Activated T-cell treated with anti-CD3 and anti-CD28 coated beads, Interleukin-2, amount 50 U/mL, for 4 hours (primary cell): ENCODE data around the gene LPCAT1. TPM values are rescaled to one million over a fixed set of nuclear protein-coding genes. Genes with fewer than 3 reads are reported as not detected.
A peak's percentile ranks its signal among the peaks of the same experiment; 100 is the strongest.
"Not testable (repeated sequence)": the region's sequence is repeated elsewhere in the genome, so short reads cannot be mapped to it uniquely, and the experiment has no call there.

Source experiments
- ATAC-seq, 2 donors: fragments of 200-7000 bp; cut with Tn5 transposase; one replicate each; pipeline ENCODE4 v1.10.0; 2021
- DNase-seq: peaks from one replicate; pipeline ENCODE4 v3.0.0-alpha.2; 2020
- H3K27me3 Mint-ChIP-seq: one replicate; pipeline ENCODE4 v1.8.0; 2021; ENCODE audit warnings: low read depth, mixed read lengths
- H3K36me3 Mint-ChIP-seq: one replicate; pipeline ENCODE4 v1.8.0; 2022; ENCODE audit warnings: mixed read lengths; ENCODE audit not compliant: insufficient read depth
- H3K4me1 Mint-ChIP-seq: one replicate; pipeline ENCODE4 v1.8.0; 2021; ENCODE audit warnings: low read depth, mixed read lengths
- H3K4me3 Mint-ChIP-seq: one replicate; pipeline ENCODE4 v1.8.0; 2021; ENCODE audit warnings: mild to moderate bottlenecking, moderate library complexity, mixed read lengths
- H3K9me3 Mint-ChIP-seq: one replicate; pipeline ENCODE4 v1.8.0; 2021; ENCODE audit warnings: mixed read lengths
- total RNA-seq, 3 donors: library from RNA; stranded (reverse); gene quantifications; one replicate each; pipeline ENCODE4 v1.2.1, GENCODE V29; 2021

Gene LPCAT1
- total RNA-seq, 3 donors from 2014 or later = 60.6 to 76.8 (median 65.7) TPM

DNA sequence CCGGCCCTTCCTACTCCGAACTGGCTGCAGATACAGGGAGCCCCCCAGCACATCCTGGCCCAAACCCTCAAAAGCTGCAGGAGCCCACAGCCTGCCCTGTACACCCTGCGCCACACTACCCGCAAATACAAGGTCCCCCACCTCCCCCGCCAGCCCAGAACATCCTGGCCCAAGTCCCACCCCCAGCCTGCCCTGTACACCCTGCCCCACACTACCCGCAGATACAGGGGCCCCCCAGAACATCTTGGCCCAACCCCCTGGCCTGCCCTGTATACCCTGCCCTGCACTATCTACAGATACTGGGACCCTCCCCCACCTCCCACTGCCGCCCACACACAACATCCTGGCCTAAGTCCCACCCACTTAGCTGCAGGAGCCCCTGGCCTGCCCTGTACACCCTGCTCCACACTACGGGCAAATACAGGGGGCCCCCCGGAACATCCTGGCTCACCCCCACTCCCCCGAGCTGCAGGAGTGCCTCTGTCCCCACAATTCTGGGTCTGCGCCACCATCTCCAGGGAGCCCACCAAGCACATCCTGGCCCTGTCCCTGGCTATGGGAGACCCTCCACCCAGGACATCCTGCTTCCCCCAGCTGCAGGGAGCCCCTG lies 8.3 kb downstream of the LPCAT1 start:
- H3K9me3 Mint-ChIP-seq = no peaks in the 10 kb centered on the region
- no peak overlapping the region for H3K4me3 Mint-ChIP-seq
- peaks cover 33% of the 10 kb centered on the region for H3K4me1 Mint-ChIP-seq
- DNase-seq (peak; percentile 3), ATAC-seq (no peak)
- no peaks in the 10 kb centered on the region for H3K27me3 Mint-ChIP-seq
- H3K36me3 Mint-ChIP-seq = peaks cover 8% of the 10 kb centered on the region

DNA sequence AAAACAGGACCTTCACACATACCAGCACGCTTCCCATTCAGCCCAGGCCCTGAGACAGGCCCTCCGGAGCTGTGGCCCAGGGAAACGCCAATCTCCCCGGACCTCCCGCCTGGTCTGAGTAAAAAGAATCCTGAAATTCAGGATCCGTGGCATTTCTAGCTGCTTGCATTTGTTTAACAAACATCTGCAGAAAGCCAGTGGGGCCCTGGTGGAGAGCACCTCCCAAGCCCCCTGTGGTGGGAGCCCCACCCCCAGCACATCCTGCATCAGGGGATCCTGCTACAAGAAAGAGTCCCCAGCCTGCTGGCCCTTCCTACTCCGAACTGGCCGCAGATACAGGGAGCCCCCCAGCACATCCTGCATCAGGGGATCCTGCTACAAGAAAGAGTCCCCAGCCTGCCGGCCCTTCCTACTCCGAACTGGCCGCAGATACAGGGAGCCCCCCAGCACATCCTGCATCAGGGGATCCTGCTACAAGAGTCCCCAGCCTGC lies 8.9 kb downstream of the LPCAT1 start:
- not testable (repeated sequence) for H3K4me3 Mint-ChIP-seq, ATAC-seq, H3K27me3 Mint-ChIP-seq, DNase-seq, H3K9me3 Mint-ChIP-seq, H3K36me3 Mint-ChIP-seq
- H3K4me1 Mint-ChIP-seq = peaks cover 30% of the 10 kb centered on the region

DNA sequence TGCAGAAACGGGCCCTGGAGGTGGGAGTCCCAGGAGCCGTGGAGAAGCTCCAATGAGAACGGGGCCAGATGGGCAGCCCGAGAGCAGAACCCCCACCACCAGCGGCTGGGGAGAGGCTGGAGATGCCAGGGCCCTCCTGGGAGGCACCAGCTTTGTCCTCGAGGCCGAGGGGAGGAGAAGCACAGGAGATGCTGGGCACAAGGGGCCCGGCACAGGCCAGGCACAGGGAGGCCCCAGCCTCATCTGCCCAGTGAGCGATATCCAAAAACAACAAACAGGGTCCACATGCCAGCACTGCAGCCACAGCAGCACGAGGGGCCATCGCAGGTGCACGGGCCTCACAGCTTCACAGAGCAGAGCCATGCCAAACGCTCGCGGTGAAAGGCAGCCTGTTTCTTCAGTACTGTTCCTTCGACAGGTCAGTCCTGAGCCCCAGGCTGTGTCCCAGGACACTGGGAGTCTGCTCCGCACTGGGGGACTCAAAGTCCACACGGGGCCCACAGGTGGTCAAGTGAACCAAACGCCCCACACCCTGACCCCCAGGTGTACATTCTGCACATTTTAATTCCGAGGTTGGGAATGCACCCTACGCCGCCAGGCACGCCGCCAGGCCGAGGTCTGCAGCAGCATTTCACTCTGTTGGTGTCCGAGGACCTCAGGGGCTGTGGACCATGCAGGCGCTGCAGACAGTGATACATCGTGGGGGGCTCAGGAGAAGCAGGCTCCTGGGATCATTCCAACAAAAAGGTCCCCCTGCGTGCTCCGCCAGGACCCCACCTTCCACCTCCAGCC lies 9.5 kb downstream of the LPCAT1 start:
- peaks cover 31% of the 10 kb centered on the region for H3K4me1 Mint-ChIP-seq
- H3K9me3 Mint-ChIP-seq = no peaks in the 10 kb centered on the region
- H3K27me3 Mint-ChIP-seq = no peaks in the 10 kb centered on the region
- DNase-seq (peak; percentile 4), ATAC-seq (no peak)
- no peak overlapping the region for H3K4me3 Mint-ChIP-seq
- H3K36me3 Mint-ChIP-seq = peaks cover 11% of the 10 kb centered on the region

DNA sequence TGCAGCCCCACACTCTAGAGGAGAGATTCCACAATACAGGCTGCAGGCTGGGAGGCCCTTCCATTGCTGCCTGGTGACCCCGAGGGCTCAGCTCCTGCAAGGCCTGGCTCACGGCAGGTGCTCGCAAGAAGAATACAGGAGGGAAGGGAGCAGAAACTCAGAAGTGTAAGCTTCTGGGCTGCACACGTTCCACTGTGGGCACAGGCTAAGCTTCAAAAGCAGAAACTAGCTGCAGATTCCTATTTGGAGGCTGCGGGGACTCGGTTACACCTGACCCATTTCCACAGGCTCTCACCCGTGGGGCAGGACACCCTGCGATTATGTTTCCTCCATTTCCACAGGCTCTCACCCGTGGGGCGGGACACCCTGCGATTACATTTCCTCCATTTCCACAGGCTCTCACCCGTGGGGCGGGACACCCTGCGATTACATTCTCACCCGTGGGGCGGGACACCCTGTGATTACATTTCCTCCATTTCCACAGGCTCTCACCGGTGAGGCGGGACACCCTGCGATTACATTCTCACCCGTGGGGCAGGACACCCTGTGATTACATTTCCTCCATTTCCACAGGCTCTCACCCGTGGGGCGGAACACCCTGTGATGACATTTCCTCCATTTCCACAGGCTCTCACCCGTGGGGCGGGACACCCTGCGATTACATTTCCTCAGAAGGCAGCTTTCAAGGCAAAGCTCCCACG lies 10.3 kb downstream of the LPCAT1 start:
- ATAC-seq (no peak), DNase-seq (no peak)
- Mint-ChIP-seq H3K27me3 (no peaks in the 10 kb centered on the region), H3K4me1 (peaks cover 25% of the 10 kb centered on the region), H3K36me3 (peaks cover 11% of the 10 kb centered on the region), H3K9me3 (no peaks in the 10 kb centered on the region), H3K4me3 (no peak overlapping the region)

DNA sequence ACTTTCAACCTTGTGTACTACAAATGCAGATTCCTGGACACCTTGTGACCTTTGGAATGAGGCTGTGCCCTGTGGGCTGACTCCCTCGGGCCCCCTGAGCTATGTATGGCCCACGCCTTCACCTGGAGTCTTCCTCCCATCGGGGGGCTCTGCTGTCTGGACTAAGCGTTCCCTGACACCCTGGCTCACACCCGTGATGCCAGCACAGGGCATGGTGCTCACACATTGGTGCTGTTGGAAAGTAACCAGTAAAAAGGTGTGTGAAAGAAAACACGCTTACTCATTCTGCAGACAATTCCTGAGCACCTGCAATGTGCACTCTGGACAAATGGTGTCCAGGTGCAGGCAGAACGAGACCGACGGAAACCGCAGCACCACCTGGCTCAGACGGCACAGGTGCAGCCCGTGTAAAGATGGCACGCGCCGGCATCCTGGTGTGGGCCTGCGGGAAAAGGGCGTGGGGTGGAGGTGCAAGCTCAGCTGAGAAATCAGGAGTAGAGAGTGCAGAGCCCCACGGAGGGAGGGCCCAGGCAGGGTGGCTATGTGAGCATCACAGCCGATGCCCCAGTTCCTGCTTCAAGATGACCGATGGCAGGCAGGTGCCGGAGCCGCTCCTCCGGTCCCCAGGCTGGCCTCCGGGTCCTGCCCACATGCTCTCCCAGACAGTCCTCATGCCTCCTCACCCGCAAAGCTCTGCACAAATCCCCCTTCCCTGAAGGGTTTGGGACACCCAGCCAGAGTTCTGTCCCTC lies 11.0 kb downstream of the LPCAT1 start:
- H3K27me3 Mint-ChIP-seq = no peaks in the 10 kb centered on the region
- H3K4me3 Mint-ChIP-seq = no peak overlapping the region
- peaks cover 8% of the 10 kb centered on the region for H3K36me3 Mint-ChIP-seq
- DNase-seq (no peak), ATAC-seq (no peak)
- H3K9me3 Mint-ChIP-seq = no peaks in the 10 kb centered on the region
- peaks cover 22% of the 10 kb centered on the region for H3K4me1 Mint-ChIP-seq

DNA sequence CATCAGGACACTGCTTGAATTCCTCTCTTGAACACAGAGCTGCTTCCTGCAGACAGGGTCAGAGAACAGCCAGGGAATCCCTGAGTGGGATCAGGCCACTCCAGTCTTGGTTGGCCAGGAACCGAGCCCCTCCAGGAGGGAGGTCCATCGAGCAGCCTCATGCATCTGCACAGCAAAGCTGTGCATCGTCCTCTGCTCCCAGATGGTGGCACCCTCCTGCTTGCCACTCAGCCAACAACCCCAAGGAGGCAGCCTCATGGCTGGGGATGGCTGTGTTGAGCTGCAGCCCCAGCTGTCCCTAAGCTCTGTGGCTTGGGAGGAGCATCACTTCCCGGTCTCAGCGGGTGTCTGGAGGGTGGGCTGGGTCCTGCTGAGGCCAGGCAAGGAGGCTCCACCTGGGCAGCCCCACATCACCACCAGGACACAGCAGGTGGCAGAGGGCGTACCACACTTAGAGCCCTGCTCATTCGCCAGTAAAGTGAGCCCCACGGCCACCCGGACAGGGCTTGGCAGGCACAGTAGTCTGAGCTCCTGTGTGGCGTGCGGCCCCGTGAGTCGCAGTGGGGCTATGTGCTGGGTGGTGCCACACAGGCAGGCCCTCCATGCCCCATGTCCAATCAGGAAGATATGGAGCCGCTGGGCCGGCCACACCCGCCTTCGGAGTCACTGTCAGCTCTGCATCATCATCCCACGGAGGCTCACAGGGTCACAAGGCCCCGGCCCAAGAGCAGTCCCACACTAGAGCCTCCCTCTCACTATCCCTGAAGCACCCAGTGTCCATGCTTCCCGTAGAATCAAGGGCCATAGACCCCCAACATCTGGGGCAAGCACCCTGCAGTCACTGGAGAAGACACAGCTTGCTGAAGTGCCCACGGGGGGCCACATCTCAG lies 11.9 kb downstream of the LPCAT1 start:
- no peak for DNase-seq
- Mint-ChIP-seq H3K4me1 (peaks cover 21% of the 10 kb centered on the region), H3K36me3 (peaks cover 5% of the 10 kb centered on the region), H3K27me3 (no peaks in the 10 kb centered on the region), H3K4me3 (no peak overlapping the region), H3K9me3 (no peaks in the 10 kb centered on the region)
- ATAC-seq = no peak

DNA sequence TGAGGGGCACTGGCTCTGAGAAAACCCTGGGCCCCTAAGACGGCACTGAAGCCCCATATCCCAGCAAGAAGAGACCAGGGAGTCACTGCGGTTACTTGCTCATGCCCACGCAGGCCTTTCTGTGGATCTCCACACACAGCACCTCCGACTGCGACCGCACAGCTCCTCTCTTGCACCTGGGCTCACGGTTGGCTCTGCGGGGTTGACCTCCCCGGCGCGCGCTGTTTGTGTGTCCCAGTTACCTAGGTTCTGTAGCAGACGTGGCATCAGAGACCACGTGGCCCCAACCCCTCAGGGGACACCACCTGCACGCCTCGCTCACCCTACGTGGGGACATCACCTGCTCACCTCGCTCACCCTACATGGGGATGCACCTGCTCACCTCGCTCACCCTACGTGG lies 12.7 kb downstream of the LPCAT1 start:
- H3K9me3 Mint-ChIP-seq = no peaks in the 10 kb centered on the region
- no peaks in the 10 kb centered on the region for H3K27me3 Mint-ChIP-seq
- peaks cover 17% of the 10 kb centered on the region for H3K4me1 Mint-ChIP-seq
- peaks cover 5% of the 10 kb centered on the region for H3K36me3 Mint-ChIP-seq
- ATAC-seq = no peak
- peak; percentile 2 for DNase-seq
- H3K4me3 Mint-ChIP-seq = no peak overlapping the region

DNA sequence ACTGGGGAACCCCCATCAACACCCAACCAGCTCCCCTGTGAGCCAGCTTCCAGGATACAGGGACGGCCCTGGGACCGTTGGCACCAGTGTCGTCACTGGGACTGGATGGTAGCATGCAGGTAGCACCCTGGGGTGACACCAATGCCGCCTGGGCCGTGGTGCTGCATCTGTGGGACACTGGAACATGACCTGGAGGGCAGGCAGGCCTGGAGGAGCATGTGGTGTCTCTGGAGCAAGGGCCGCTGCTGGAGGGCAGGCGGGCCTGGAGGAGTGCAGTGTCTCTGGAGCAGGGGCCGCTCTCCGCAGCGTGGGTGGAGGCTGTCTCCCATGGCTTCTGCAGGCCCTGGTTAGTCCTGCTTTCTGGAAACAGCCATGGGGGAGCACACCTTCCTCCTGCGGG lies 13.1 kb downstream of the LPCAT1 start:
- H3K27me3 Mint-ChIP-seq = no peaks in the 10 kb centered on the region
- DNase-seq (peak; percentile 3), ATAC-seq (no peak)
- peaks cover 15% of the 10 kb centered on the region for H3K4me1 Mint-ChIP-seq
- H3K36me3 Mint-ChIP-seq = peaks cover 5% of the 10 kb centered on the region
- no peak overlapping the region for H3K4me3 Mint-ChIP-seq
- H3K9me3 Mint-ChIP-seq = no peaks in the 10 kb centered on the region

DNA sequence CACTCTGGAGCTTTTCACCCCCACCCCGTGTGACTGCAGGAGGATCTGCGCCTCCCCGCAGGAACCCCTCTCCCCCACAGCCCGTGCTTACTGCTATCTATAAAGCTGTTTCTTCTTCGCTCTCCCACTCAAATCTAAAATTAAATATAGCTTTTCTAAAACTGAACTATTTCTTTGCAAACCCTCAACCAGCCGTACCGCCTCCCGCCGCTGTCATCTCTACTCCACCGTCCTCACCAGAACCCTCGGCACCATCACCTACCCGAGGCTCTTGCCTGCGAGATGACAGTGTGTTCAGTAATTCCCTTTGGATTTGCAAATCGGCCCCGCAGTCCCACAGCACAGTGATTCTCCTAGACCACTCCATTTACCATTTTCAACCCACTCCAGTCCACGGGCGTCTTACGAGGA lies 13.6 kb downstream of the LPCAT1 start:
- Mint-ChIP-seq H3K9me3 (no peaks in the 10 kb centered on the region), H3K27me3 (no peaks in the 10 kb centered on the region), H3K4me3 (no peak overlapping the region), H3K4me1 (peaks cover 16% of the 10 kb centered on the region), H3K36me3 (peaks cover 5% of the 10 kb centered on the region)
- DNase-seq (no peak), ATAC-seq (no peak)

DNA sequence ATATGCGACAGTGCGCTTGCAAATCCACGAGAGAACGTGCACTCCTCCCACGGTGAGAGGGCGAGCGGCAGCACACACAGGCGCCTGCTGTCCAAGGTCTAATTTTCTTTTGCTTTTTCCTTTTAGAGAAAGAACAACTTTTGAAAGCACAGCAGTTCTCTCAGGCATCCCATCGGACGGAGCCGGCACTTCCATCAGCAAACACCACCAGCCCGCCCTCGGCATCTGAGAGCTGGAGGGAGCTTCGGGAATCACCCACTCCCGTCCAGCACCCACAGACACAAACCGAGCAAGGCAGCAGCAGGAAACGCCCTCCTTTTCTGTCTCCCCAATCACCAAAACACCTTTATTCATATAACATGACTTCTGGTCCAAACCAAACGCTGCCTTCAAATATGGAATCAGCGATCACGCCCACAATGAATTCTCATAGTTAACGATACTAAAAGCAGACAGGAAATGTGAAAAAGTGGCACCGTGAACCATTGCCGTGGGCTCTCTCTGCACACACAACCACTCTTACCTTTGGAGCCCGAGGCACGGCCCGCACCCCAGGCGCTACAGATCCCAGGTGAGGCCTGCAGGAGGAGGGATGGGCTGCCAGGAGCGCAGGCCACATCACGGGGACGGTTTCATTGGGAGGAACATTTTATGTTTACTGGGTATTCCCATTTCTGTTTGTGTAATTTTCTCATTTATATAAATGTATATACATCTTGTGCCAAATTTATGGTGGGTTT lies 14.2 kb downstream of the LPCAT1 start:
- H3K4me3 Mint-ChIP-seq = no peak overlapping the region
- H3K4me1 Mint-ChIP-seq = peaks cover 21% of the 10 kb centered on the region
- H3K9me3 Mint-ChIP-seq = no peaks in the 10 kb centered on the region
- peaks cover 5% of the 10 kb centered on the region for H3K36me3 Mint-ChIP-seq
- no peaks in the 10 kb centered on the region for H3K27me3 Mint-ChIP-seq
- DNase-seq = peak; percentile 1
- ATAC-seq = no peak

DNA sequence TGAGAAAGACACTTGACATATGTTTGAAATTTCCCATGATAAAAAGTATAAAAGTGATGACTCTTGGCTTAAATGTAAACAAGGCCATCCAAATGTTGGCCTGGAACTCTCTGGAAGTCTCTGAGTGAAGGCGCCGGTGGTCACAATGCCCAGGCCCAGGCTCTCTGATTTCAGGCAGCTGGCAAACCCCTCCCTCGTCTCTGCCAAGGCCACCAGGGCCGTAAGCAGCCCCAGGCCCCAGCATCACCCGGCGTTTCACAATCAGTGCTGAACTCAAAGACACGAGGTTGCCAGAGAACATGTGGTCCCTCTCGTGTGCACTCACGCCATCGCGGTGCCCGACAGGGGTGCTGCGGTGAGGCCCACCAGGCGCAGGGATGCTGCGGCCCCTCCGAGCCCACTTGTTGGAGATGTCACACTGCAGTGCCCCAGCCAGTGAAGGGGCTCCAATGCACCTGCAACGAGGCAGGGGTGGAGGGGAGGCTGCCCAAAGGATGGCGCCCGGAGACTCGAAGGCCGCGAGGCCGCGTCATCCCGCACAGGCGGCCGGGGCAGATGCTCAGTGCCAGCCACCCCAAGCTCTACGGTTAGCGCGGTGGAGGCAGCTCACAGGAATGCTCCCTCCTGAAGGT lies 15.0 kb downstream of the LPCAT1 start:
- Mint-ChIP-seq H3K4me3 (no peak overlapping the region), H3K36me3 (peaks cover 5% of the 10 kb centered on the region), H3K4me1 (peaks cover 27% of the 10 kb centered on the region), H3K9me3 (no peaks in the 10 kb centered on the region), H3K27me3 (no peaks in the 10 kb centered on the region)
- DNase-seq = no peak
- no peak for ATAC-seq

DNA sequence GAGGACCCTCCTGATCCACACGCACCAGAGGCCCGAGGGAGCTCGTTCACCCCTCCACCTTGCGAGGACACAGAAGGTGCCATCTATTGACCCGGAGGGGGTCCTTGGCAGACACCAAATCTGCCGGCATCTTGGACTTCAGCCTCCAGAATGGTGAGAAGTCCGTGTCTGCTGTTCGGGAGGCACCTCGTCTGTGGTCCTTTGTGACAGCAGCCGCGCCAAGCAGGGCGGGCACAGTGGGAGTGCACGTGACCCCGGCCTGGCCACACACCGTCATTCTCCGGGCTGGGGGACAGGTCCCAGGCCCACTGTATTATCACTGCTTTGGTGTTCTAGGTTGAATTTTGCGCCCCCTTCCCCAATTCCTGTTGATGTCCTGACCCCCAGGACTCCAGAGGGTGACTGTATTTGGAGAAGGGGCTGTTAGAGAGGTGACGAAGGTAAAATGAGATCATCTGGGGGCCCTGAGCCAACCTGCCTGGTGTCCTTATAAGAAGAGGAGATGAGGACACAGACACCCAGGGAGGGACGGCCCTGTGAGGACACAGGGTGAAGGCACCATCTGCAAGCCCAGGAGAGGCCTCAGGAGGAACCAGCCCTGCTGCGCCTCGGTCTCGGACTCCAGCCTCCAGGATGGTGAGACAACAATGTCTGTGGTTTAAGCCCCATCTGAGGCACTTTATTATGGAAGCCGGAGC lies 15.7 kb downstream of the LPCAT1 start:
- no peaks in the 10 kb centered on the region for H3K27me3 Mint-ChIP-seq
- DNase-seq (no peak), ATAC-seq (no peak)
- no peaks in the 10 kb centered on the region for H3K9me3 Mint-ChIP-seq
- H3K4me1 Mint-ChIP-seq = peaks cover 34% of the 10 kb centered on the region
- H3K4me3 Mint-ChIP-seq = no peak overlapping the region
- peaks cover 4% of the 10 kb centered on the region for H3K36me3 Mint-ChIP-seq
